Tibial nerve (tissue), 4 donors: ENCODE data around the gene WDHD1. TPM values are rescaled to one million over a fixed set of nuclear protein-coding genes. Genes with fewer than 3 reads are reported as not detected.
"Not testable (repeated sequence)": the region's sequence is repeated elsewhere in the genome, so short reads cannot be mapped to it uniquely, and the experiment has no call there.

Experiments
- DNase-seq, 2 donors: peaks; one replicate each; pipeline ENCODE4 v3.0.0-alpha.2; 2019; ENCODE audit warnings: low spot score in 2 of 2
- H3K27ac ChIP-seq, 4 donors: fragments of 200-600 bp; sonication (generic) in 3 of 4; one replicate each; pipeline ENCODE4 v1.5.1; 2017 to 2019; ENCODE audit warnings: mild to moderate bottlenecking in 1 of 4
- H3K27me3 ChIP-seq, 2 donors: fragments of 200-600 bp; sonication (generic) in 1 of 2; one replicate each; pipeline versions ENCODE4 v1.5.1 to v1.6.0; 2017 to 2019
- H3K36me3 ChIP-seq, 3 donors: fragments of 200-600 bp; sonication (generic); one replicate each; pipeline ENCODE4 v1.5.1; 2018 to 2019
- H3K4me1 ChIP-seq, 4 donors: fragments of 200-600 bp; sonication (generic) in 3 of 4; one replicate each; pipeline ENCODE4 v1.5.1; 2017 to 2019
- H3K4me3 ChIP-seq, 4 donors: fragments of 200-600 bp; sonication (generic) in 3 of 4; one replicate each; pipeline ENCODE4 v1.5.1; 2017 to 2019; ENCODE audit warnings: mild to moderate bottlenecking in 1 of 4, moderate library complexity in 1 of 4
- H3K9me3 ChIP-seq, 4 donors: fragments of 200-600 bp; sonication (generic) in 3 of 4; one replicate each; pipeline ENCODE4 v1.5.1; 2017 to 2019
- CTCF ChIP-seq, 5 experiments: fragments of 200-600 bp in 3 of 5; fragments of 450-650 bp in 2 of 5; sonication (generic) in 3 of 5; IDR thresholded peaks; one replicate each; pipeline ENCODE4 v1.5.1; 2016 to 2019; ENCODE audit warnings: antibody characterized with exemption in 5 of 5, mild to moderate bottlenecking in 3 of 5, moderate library complexity in 2 of 5
- EP300 ChIP-seq, 2 donors: sonication (generic); formaldehyde crosslinking; IDR thresholded peaks; one replicate each; pipeline ENCODE4 v1.6.1; 2017; ENCODE audit warnings: antibody characterized with exemption in 2 of 2, mild to moderate bottlenecking in 1 of 2
- POLR2A ChIP-seq, 2 donors: fragments of 450-650 bp; IDR thresholded peaks; one replicate each; pipeline ENCODE4 v1.6.1; 2017; ENCODE audit warnings: antibody characterized with exemption in 2 of 2, mild to moderate bottlenecking in 2 of 2, moderate library complexity in 2 of 2
- WGBS, 2 donors: methylation state at CpG; one replicate each; pipeline ENCODE4 v1.1.5; 2018; 5-methylcytosine and 5-hydroxymethylcytosine counted together
- total RNA-seq, 4 donors: library from RNA; depleted of rRNA; stranded (reverse); fragments of >200 nt; gene quantifications; one replicate each; pipeline ENCODE4 v1.1.0, GENCODE V29; 2016

The WDHD1 gene
- total RNA-seq, 4 donors from 2014 or later: 1.2 to 3.1 (median 1.9) TPM

GRCh38 chr14:54916101-54916500 lies 110.8 kb downstream of the WDHD1 start:
- Histone ChIP-seq H3K9me3 (no peaks in the 10 kb centered on the region), H3K36me3 (no peaks in the 10 kb centered on the region), H3K4me3 (no peak overlapping the region), H3K4me1 (no peaks in the 10 kb centered on the region), H3K27ac (no peak overlapping the region), H3K27me3 (no peaks in the 10 kb centered on the region)
- no peak for DNase-seq
- no peak for TF ChIP-seq CTCF (IDR thresholded peaks at IDR 0.05)
- no peak for TF ChIP-seq POLR2A (IDR thresholded peaks at IDR 0.05)
- no peak for TF ChIP-seq EP300 (IDR thresholded peaks at IDR 0.05)
- WGBS, 2 donors: 85 to 89% methylated on average over 1 of the region's 1 CpG

GRCh38 chr14:54909817-54910558 lies 116.9 kb downstream of the WDHD1 start:
- TF ChIP-seq EP300 (IDR thresholded peaks at IDR 0.05) (no peak), POLR2A (IDR thresholded peaks at IDR 0.05) (no peak), CTCF (IDR thresholded peaks at IDR 0.05) (no peak)
- Histone ChIP-seq H3K36me3 (no peaks in the 10 kb centered on the region), H3K27ac (no peak overlapping the region), H3K4me3 (no peak overlapping the region), H3K9me3 (no peaks in the 10 kb centered on the region), H3K27me3 (no peaks in the 10 kb centered on the region), H3K4me1 (no peaks in the 10 kb centered on the region)
- 93 to 95% methylated on average over 5 of the region's 5 CpGs for WGBS, 2 donors
- DNase-seq: no peak

- WGBS, 2 donors: 81 to 85% methylated on average over 4 of the region's 4 CpGs
- not testable (repeated sequence) for H3K27me3 ChIP-seq, DNase-seq, H3K36me3 ChIP-seq, H3K27ac ChIP-seq, H3K4me3 ChIP-seq, H3K9me3 ChIP-seq, H3K4me1 ChIP-seq
Observed at GRCh38 chr14:54908973-54909372, 117.9 kb downstream of the WDHD1 start.

GRCh38 chr14:54908190-54908589 lies 118.7 kb downstream of the WDHD1 start:
- Histone ChIP-seq H3K4me3 (no peak overlapping the region), H3K27ac (no peak overlapping the region), H3K4me1 (peaks cover 0 to 5% (median under 1%) of the 10 kb centered on the region in 4 donors), H3K36me3 (no peaks in the 10 kb centered on the region), H3K27me3 (no peaks in the 10 kb centered on the region), H3K9me3 (no peaks in the 10 kb centered on the region)
- no peak for DNase-seq
- TF ChIP-seq EP300 (IDR thresholded peaks at IDR 0.05) (no peak), POLR2A (IDR thresholded peaks at IDR 0.05) (no peak), CTCF (IDR thresholded peaks at IDR 0.05) (no peak)
- 76 to 84% methylated on average over 4 of the region's 4 CpGs for WGBS, 2 donors

GRCh38 chr14:54906075-54906474 lies 120.8 kb downstream of the WDHD1 start:
- no peak for TF ChIP-seq POLR2A (IDR thresholded peaks at IDR 0.05)
- TF ChIP-seq EP300 (IDR thresholded peaks at IDR 0.05): no peak
- no peak for TF ChIP-seq CTCF (IDR thresholded peaks at IDR 0.05)
- no peak overlapping the region for H3K27ac ChIP-seq
- H3K36me3 ChIP-seq: no peaks in the 10 kb centered on the region
- H3K9me3 ChIP-seq: no peaks in the 10 kb centered on the region
- DNase-seq: no peak
- no peaks in the 10 kb centered on the region for H3K27me3 ChIP-seq
- peaks cover 0 to 13% (median 4%) of the 10 kb centered on the region in 4 donors for H3K4me1 ChIP-seq
- H3K4me3 ChIP-seq: no peak overlapping the region
